ENCODE measurements around the gene MYRFL. TPM values are rescaled to one million over a fixed set of nuclear protein-coding genes. Genes with fewer than 3 reads are reported as not detected.
"Not testable (repeated sequence)": the region's sequence is repeated elsewhere in the genome, so short reads cannot be mapped to it uniquely, and the experiment has no call there.

Gene MYRFL
- total RNA-seq, 1 experiment from 2014 or later, result not detected

DNA sequence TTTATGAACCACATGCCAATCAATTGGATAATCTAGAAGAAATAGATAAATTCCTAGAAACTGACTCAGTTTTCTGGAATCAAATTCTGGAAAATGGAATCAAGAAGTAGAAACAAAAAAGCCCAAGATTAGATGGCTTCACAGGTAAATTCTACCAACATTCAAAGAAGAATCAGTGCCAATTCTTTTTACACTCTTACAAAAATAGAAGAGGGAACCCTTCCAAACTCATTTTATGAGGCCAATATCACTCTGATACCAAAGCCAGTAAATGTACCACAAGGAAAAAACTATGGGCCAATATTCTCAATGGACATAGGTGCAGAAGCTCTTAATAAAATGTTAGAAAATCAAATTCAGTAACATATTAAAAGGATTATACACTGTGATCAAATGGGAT lies 35.7 kb upstream of the MYRFL start:
- intact Hi-C loops (cut with micrococcal nuclease; ENCODE audit: unreplicated experiment), result no loop called here
- no peaks in the 10 kb centered on the region for H3K36me3 ChIP-seq (ENCODE audit: low read depth)
- no peaks in the 10 kb centered on the region for H3K9me3 ChIP-seq (ENCODE audit: insufficient read depth, low read depth)
- no peak for TF ChIP-seq EZH2 (IDR thresholded peaks at IDR 0.05; ENCODE audit: low read depth)
- TF ChIP-seq, protein P1, sequence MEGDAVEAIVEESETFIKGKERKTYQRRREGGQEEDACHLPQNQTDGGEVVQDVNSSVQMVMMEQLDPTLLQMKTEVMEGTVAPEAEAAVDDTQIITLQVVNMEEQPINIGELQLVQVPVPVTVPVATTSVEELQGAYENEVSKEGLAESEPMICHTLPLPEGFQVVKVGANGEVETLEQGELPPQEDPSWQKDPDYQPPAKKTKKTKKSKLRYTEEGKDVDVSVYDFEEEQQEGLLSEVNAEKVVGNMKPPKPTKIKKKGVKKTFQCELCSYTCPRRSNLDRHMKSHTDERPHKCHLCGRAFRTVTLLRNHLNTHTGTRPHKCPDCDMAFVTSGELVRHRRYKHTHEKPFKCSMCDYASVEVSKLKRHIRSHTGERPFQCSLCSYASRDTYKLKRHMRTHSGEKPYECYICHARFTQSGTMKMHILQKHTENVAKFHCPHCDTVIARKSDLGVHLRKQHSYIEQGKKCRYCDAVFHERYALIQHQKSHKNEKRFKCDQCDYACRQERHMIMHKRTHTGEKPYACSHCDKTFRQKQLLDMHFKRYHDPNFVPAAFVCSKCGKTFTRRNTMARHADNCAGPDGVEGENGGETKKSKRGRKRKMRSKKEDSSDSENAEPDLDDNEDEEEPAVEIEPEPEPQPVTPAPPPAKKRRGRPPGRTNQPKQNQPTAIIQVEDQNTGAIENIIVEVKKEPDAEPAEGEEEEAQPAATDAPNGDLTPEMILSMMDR (conservative IDR thresholded peaks at IDR 0.05), result no peak
- CTCF ChIA-PET, result no interaction called here
- BruUV-seq (replicated peaks), result no TSS peak
- H4K20me1 ChIP-seq (ENCODE audit: insufficient read depth), result no peaks in the 10 kb centered on the region; the same call in 1 of the 2 replicates
- POLR2A ChIA-PET (ENCODE audit: unreplicated experiment), result no interaction called here
- no peak overlapping the region for H2AFZ ChIP-seq
- H3K79me2 ChIP-seq (ENCODE audit: low read depth), result no peaks in the 10 kb centered on the region
- no peaks in the 10 kb centered on the region for H3K9me2 ChIP-seq (ENCODE audit: insufficient read depth)
- no peaks in the 10 kb centered on the region for H3K4me1 ChIP-seq (replicated peaks; ENCODE audit: insufficient read depth)
- no peak overlapping the region for H3K27ac ChIP-seq
- H3K4me3 ChIP-seq, result no peak overlapping the region
- H3K27me3 ChIP-seq (ENCODE audit: insufficient read depth, low read depth), result no peaks in the 10 kb centered on the region
- no peak for DNase-seq
- no peak overlapping the region for H3K4me2 ChIP-seq
- no peaks in the 10 kb centered on the region for H3F3A ChIP-seq (ENCODE audit: insufficient read depth, low read depth)

DNA sequence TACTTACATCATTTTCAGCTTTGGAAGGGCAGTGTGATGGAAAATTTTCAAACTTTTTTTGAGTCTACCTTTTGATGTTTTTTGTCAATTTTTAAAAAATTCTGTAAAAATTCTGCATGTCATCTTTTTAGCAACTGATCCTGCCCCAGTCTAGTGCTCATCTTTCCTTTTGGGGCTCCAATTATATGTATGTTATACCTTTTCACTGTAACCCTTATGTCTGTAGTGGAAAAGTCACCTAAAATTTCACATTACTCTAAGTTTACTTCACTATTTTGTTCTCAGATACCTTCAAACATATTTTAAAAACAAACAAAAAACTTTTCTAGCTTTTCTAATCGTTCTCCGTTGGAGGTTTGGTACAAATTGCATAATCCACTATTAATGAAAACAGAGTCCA lies 32.5 kb upstream of the MYRFL start:
- H3F3A ChIP-seq (ENCODE audit: insufficient read depth, low read depth), result no peaks in the 10 kb centered on the region
- H3K27me3 ChIP-seq (ENCODE audit: insufficient read depth, low read depth), result no peaks in the 10 kb centered on the region
- H3K79me2 ChIP-seq (ENCODE audit: low read depth), result no peaks in the 10 kb centered on the region
- no peaks in the 10 kb centered on the region for H3K36me3 ChIP-seq (ENCODE audit: low read depth)
- BruUV-seq (replicated peaks), result no TSS peak
- no peak for DNase-seq
- H3K4me2 ChIP-seq, result no peak overlapping the region
- H3K4me3 ChIP-seq, result no peak overlapping the region
- H3K9me3 ChIP-seq (ENCODE audit: insufficient read depth, low read depth), result no peaks in the 10 kb centered on the region
- TF ChIP-seq, protein P1 (conservative IDR thresholded peaks at IDR 0.05), result no peak
- no peak for TF ChIP-seq EZH2 (IDR thresholded peaks at IDR 0.05; ENCODE audit: low read depth)
- no peaks in the 10 kb centered on the region; the same call in 1 of the 2 replicates for H4K20me1 ChIP-seq (ENCODE audit: insufficient read depth)
- H2AFZ ChIP-seq, result no peak overlapping the region
- intact Hi-C loops (cut with micrococcal nuclease; ENCODE audit: unreplicated experiment), result no loop called here
- no peaks in the 10 kb centered on the region for H3K4me1 ChIP-seq (replicated peaks; ENCODE audit: insufficient read depth)
- H3K9me2 ChIP-seq (ENCODE audit: insufficient read depth), result no peaks in the 10 kb centered on the region
- ChIA-PET POLR2A (ENCODE audit: unreplicated experiment) (no interaction called here), CTCF (no interaction called here)
- no peak overlapping the region for H3K27ac ChIP-seq

DNA sequence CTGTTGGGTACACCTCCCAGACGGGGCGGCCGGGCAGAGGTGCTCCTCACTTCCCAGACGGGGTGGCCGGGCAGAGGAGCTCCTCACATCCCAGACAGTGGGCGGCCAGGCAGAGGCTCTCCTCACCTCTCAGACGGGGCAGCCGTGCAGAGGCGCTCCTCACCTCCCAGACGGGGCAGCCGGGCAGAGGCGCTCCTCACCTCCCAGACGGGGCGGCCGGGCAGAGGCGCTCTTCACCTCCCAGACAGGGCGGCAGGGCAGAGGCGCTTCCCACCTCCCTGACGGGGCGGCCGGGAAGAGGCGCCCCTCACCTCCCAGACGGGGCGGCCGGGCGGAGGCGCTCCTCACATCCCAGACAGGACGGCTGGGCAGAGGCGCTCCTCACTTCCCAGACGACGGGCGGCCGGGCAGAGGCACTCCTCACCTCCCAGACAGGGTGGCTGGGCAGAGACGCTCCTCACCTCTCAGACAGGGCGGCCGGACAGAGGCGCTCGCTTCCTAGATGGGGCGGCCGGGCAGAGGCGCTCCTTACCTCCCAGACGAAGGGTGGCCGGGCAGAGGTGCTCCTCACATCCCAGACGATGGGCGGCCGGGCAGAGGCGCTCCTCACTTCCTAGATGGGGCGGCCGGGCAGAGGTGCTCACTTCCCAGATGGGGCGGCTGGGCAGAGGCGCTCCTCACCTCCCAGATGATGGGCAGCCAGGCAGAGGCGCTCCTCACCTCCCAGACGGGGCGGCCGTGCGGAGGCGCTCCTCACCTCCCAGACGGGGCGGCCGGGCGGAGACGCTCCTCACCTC lies 17.7 kb upstream of the MYRFL start:
- H3K36me3 ChIP-seq (ENCODE audit: low read depth); H3K9me2 ChIP-seq (ENCODE audit: insufficient read depth); H3K79me2 ChIP-seq (ENCODE audit: low read depth); H3K4me2 ChIP-seq; H4K20me1 ChIP-seq (ENCODE audit: insufficient read depth); POLR2A ChIA-PET (ENCODE audit: unreplicated experiment); CTCF ChIA-PET; H3K27me3 ChIP-seq (ENCODE audit: insufficient read depth, low read depth); H3K27ac ChIP-seq; intact Hi-C loops (cut with micrococcal nuclease; ENCODE audit: unreplicated experiment); BruUV-seq (replicated peaks); H2AFZ ChIP-seq; DNase-seq; H3K4me3 ChIP-seq; H3K4me1 ChIP-seq (replicated peaks; ENCODE audit: insufficient read depth); H3K9me3 ChIP-seq (ENCODE audit: insufficient read depth, low read depth); H3F3A ChIP-seq (ENCODE audit: insufficient read depth, low read depth): not testable (repeated sequence)
